A172 (cell line): Measurements from ENCODE around the gene TMEM123. TPM values are rescaled to one million over a fixed set of nuclear protein-coding genes. Genes with fewer than 3 reads are reported as not detected.
A peak's percentile ranks its signal among the peaks of the same experiment; 100 is the strongest.

ENCODE experiments used
- DNase-seq: peaks from one replicate; pipeline ENCODE4 v3.0.0-alpha.2; 2015; ENCODE audit warnings: low spot score
- total RNA-seq: library from RNA; depleted of rRNA; stranded (reverse); fragments of >200 nt; shearing (Covaris generic); gene quantifications from 2 replicates; pipeline ENCODE4 v1.2.3, GENCODE V29; 2014; rRNA removed

The TMEM123 gene
- total RNA-seq: 93.3 and 123 TPM in 2 replicates

DNA sequence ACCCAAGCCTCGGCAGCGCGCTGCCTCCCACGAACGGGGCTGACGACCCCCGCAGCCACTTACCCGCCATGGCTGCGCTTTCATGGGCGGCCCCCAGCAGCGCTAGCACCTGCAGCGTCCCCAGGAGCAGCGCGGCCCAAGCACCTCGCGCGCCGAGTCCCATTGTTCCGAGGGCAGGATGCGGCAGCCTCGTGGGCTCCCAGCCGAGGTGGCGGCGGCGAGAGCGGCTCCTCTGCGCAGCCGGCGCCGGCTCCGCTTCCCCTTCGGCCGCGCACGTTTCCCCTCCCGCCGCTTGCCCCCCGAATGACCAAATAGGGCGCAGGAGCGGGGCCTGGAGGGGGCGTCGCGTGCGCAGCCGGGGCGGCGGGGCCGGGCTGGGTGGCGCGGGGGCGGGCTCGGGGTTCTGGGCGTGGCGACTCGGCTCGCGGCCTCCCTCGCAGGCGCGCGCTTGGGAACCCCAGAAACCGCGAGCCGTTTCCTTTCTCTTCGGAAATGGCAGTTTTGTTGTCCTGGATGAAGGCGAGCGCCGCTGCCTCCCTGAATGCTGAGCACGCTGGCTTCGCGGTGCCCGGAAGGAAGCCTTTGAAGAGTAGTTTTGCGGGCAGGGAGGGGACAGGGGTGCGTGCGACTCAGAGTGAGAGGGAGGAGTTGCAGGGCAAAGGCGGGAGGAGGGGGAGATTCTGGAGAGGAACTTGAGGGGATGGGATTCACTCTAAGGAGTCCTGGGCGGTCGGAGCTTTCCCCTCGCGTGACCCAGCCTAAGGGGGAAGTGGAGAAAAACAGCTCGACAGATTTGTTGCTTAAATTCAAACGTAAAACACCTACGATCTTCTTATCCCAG, at the start of gene TMEM123:
TSS of gene TMEM123 (minus strand) at position 305 of the 841 bp plus-strand sequence. CDS start at position 163, 142 bp downstream.
- DNase-seq: peak; percentile 26

DNA sequence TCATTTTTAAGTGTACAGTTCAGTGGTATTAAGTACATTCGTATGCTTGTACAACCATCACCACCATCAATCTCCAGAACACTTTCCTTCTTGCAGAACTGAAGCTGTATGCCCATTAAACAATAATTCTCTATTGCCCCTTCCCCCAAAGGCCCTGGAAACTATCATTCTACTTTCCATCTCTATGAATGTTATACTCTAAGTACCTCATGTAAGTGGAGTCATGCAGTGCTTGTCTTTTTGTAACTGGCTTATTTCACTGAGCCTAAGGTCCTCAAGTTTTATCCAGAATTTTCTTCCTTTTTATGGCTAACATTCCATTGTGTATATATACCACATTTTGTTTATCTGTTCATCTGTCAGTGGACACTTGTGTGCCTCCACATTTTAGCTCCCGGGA, 48.3 kb upstream of the TMEM123 start:
- DNase-seq: no peak

- DNase-seq: no peak
These were observed 47.4 kb upstream of the TMEM123 start for GRCh38 chr11:102499931-102500330.

GRCh38 chr11:102499151-102499550, 46.6 kb upstream of the TMEM123 start:
- DNase-seq: no peak

DNA sequence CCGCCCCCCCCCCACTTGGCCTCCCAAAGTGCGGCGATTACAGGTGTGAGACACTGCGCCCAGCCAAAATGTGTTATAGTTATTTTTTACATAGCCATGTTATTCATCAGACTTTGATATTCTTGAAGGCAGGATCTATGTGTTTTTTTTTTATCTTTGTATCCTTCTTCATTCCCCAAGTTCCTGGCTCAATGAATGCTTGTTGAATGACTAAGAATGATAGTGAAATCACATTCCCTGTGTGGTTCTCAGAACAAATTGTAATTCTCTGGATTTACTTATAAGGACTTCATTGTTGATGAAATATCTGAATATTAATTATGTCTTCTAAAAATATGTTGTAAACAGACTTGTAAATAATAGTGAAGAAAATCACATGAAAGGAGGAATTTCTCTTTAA, 44.5 kb upstream of the TMEM123 start:
- no peak for DNase-seq

GRCh38 chr11:102495161-102496042, 42.8 kb upstream of the TMEM123 start:
- peak; percentile 72 for DNase-seq

GRCh38 chr11:102494216-102494615, 41.7 kb upstream of the TMEM123 start:
- peak; percentile 46 for DNase-seq

DNA sequence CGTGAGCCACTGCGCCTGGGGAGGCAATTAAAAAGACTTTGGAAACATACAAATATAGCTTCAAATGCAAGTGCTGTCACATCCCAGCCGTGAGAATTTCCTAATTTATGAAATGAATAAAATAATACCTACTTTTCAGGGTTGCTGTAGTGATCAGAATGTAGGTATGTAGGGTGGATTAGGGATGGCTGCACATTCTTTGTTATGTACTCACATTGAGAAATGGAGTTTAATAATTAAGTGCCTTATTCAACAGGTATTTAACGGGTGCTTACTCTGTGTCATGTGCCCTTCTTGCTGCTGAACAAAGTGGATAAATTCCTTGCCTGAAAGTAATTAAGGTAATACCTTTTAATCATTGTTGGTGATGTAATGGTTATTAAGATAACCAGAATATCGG, 41.0 kb upstream of the TMEM123 start:
- no peak for DNase-seq

DNA sequence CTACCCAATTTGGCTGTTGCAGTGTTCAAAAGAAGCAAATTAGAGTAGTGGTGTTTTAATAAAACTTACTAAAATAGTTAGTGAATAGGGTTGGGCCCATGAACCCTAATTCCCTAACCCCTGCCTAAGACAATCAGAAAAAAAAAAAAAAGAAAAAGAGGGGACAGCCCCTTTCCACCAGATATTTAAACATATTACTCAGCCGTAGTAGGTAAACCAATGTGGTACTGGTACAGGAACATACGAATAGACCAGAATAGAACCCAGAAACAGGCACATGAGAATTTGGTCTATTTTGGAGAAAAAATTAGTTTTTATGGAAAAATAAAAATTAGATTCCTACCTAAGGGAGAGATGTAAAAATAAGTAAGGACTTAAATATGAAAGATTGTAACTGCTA, 39.4 kb upstream of the TMEM123 start:
- no peak for DNase-seq

- DNase-seq: no peak
These were observed 36.9 kb upstream of the TMEM123 start for GRCh38 chr11:102489186-102490145.

GRCh38 chr11:102488208-102488607, 35.6 kb upstream of the TMEM123 start:
- no peak for DNase-seq

DNA sequence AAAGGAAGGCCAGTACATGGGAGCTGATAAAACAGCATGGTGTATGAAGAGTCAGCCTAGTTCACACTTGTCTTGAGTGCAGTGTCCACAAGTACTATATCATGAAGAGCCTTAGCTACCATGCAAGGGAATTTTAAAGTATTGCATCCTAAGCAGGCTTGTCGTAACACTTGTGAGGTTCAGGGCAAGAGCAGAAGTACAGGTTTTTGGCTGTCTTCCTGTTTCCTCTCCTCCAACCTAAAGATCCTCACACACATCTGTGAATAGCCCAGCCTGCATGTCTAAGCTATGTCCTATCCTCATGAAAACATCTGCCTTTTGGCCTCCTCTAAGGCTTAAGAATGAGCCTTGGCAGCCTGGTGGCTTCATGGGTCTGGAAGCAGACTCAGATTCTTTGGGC, 34.6 kb upstream of the TMEM123 start:
- no peak for DNase-seq

DNA sequence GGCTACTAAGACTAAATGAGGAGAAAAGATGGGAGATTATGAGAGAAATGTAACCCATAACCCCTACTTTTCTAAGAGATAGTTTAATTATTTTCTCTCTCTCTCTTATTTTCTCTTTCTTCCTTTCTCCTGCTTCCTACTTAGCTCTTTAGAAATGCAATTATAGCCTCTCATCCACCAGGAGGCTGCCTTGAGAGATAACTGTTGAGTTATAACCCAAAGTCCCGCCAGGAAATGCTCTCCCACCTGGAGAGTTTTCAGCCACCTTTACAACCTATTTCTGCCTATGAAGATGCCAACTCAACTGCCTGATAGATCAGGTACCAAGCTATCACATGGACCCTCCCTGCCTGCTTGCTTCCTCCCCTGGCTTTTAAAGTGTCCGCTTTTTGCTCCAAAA, 34.0 kb upstream of the TMEM123 start:
- DNase-seq: no peak

- DNase-seq: no peak
These were observed 32.6 kb upstream of the TMEM123 start for GRCh38 chr11:102485095-102485722.

DNA sequence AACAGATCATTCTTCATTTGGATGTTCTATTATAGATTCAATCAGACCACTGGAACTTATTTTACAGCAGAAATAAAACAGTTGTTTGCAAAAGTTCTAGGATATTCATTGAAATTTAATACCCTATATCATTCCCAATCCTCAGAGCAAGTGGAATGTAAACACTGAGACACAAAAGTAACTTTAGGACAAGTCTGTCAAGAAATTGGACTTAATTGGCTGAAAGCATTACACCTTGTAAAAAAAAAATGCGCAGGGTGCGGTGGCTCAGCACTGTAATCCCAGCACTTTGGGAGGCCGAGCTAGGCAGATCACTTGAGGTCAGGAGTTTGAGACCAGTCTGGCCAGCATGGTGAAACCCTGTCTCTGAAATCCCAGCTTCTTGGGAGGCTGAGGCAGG, 29.9 kb upstream of the TMEM123 start:
- no peak for DNase-seq

GRCh38 chr11:102479733-102480132, 27.2 kb upstream of the TMEM123 start:
- no peak for DNase-seq

- no peak for DNase-seq
These were observed 26.2 kb upstream of the TMEM123 start for GRCh38 chr11:102478673-102479299.

GRCh38 chr11:102476812-102477211, 24.2 kb upstream of the TMEM123 start:
- no peak for DNase-seq

DNA sequence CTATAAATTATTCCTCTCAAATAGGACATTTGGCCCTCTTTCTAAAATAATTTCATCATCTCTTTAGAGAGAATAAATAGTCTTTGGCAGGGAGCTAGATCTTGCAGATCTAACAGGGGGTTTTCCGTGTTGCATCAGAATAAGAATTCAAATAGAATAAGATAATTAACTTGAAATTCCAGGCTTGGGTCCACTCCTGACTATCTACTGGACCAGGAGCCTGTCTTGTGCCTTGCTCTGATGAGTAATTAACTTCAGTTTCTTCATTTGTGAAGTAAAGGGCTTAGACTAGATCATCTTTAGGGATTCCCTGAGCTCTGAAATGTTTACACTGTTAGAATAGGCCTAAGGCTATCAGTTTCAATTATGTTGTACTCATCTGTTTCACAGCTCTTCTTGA, 23.5 kb upstream of the TMEM123 start:
- DNase-seq: no peak

DNA sequence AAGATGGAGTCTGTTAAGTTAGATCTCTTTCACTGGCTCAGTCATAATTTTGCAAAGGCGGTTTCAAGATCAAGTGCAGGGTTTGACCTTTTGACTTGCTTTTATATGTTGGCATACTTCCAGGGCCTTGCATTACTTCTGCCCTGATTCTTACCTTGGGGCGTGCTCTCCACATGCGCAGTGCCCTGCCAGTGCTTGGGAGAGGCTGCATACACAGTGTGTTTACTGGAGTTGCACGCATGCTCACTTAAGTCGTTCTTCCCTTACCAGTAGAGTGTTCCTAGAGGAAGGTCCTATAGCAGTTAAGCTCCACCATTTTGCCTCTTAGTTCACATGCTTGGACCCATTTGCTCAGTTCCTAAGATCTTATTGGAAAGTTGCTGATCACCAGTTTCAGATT, 21.0 kb upstream of the TMEM123 start:
- DNase-seq: no peak

- DNase-seq: no peak
These were observed 19.6 kb upstream of the TMEM123 start for GRCh38 chr11:102472127-102472526.
